ENCODE measurements around the gene AGFG1. TPM values are rescaled to one million over a fixed set of nuclear protein-coding genes. Genes with fewer than 3 reads are reported as not detected.

The AGFG1 gene
- 25.1 and 94.8 TPM in 2 replicates for total RNA-seq

GRCh38 chr2:227471924-227472264 is at the start of gene AGFG1:
AGFG1 (plus strand) TSS chr2:227472156; CDS start chr2:227472422, 266 bp downstream.

GRCh38 chr2:227598835-227599503 is 127.0 kb downstream of the AGFG1 start, which contains the start of gene SCYGR2:
SCYGR2 (plus strand) TSS chr2:227598893; CDS start chr2:227598893, 0 bp downstream.

Other genes with a start within 250 kb of the AGFG1 start
- gene MFF, start 146.9 kb upstream of the AGFG1 start, total RNA-seq: 45.1 and 46.3 TPM in 2 replicates
- not detected in 2 replicates for gene TM4SF20, start 92.8 kb upstream of the AGFG1 start, total RNA-seq
- gene SCYGR1, start 84.2 kb upstream of the AGFG1 start, total RNA-seq: not detected in 2 replicates
- not detected in 2 replicates for gene SCYGR2, start 126.7 kb downstream of the AGFG1 start, total RNA-seq
- gene SCYGR3, start 142.7 kb downstream of the AGFG1 start, total RNA-seq: not detected in 2 replicates
- not detected in 2 replicates for gene SCYGR4, start 145.3 kb downstream of the AGFG1 start, total RNA-seq
- gene SCYGR5, start 194.6 kb downstream of the AGFG1 start, total RNA-seq: not detected in 2 replicates
- gene SLC19A3, start 245.9 kb downstream of the AGFG1 start, total RNA-seq: 1.2 and 2.9 TPM in 2 replicates